C4-2B (cell line): Measurements from ENCODE around the gene PPIA.

Source experiments
- CTCF ChIP-seq: fragments of 450-650 bp; conservative IDR thresholded peaks from 2 replicates; pipeline ENCODE4 v1.5.1; 2017; ENCODE audit warnings: mild to moderate bottlenecking
- ZFX ChIP-seq: fragments of 450-650 bp; IDR thresholded peaks from 2 replicates; pipeline ENCODE4 v1.6.1; 2017

GRCh38 chr7:44849259-44849884 lies 52.9 kb downstream of the PPIA start:
- TF ChIP-seq CTCF (no peak), ZFX (no peak)
